Activated naive CD4-positive, alpha-beta T cell treated with anti-CD3 and anti-CD28 coated beads for 36 hours (primary cell): ENCODE results near the gene ZNF772. TPM values are rescaled to one million over a fixed set of nuclear protein-coding genes. Genes with fewer than 3 reads are reported as not detected.

Experiments
- CTCF ChIA-PET: fragments of 350-600 bp; sonication (Branson Sonifier 250); formaldehyde crosslinking; loops from one replicate; lab custom pipeline; 2021; ENCODE audit warnings: antibody characterized with exemption; lab: Charles Lee
- DNase-seq: peaks from one replicate; pipeline ENCODE4 v3.0.0-alpha.2; 2020
- H3K27ac Mint-ChIP-seq: one replicate; pipeline ENCODE4 v1.8.0; 2021; ENCODE audit warnings: mild to moderate bottlenecking, mixed read lengths
- H3K27me3 Mint-ChIP-seq: one replicate; pipeline ENCODE4 v1.8.0; 2021; ENCODE audit warnings: low read depth, mixed read lengths
- H3K36me3 Mint-ChIP-seq: one replicate; pipeline ENCODE4 v1.8.0; 2021; ENCODE audit warnings: low read depth, mixed read lengths
- H3K4me1 Mint-ChIP-seq: one replicate; pipeline ENCODE4 v1.8.0; 2021; ENCODE audit warnings: low read depth, mixed read lengths
- H3K4me3 Mint-ChIP-seq: one replicate; pipeline ENCODE4 v1.8.0; 2021; ENCODE audit warnings: mild to moderate bottlenecking, moderate library complexity, mixed read lengths
- H3K9me3 Mint-ChIP-seq: one replicate; pipeline ENCODE4 v1.8.0; 2021; ENCODE audit warnings: mixed read lengths
- intact Hi-C: fragments of 100-400 bp; cut with micrococcal nuclease; formaldehyde crosslinking; loops from one replicate; pipeline ENCODE4 v1.15.1; 2023
- total RNA-seq, 2 experiments: library from RNA; stranded (reverse); gene quantifications; one replicate each; pipeline ENCODE4 v1.2.3, GENCODE V29; 2021

The ZNF772 gene
- total RNA-seq, 2 experiments from 2014 or later = 6.0 to 8.3 TPM

GRCh38 chr19:57473646-57474045 lies 3.7 kb downstream of the ZNF772 start:
- peaks cover 75% of the 10 kb centered on the region for H3K9me3 Mint-ChIP-seq
- no peaks in the 10 kb centered on the region for H3K27me3 Mint-ChIP-seq
- intact Hi-C loops = loop anchor here (10.0 kb wide), 1 partner anchor 681 kb away; the partner anchor contains the start of gene ZNF329

GRCh38 chr19:57466489-57466888 lies 10.9 kb downstream of the ZNF772 start:
- Mint-ChIP-seq H3K4me3 (no peak overlapping the region), H3K36me3 (peaks cover 50% of the 10 kb centered on the region), H3K4me1 (no peaks in the 10 kb centered on the region), H3K9me3 (peaks cover 60% of the 10 kb centered on the region), H3K27ac (no peak overlapping the region), H3K27me3 (no peaks in the 10 kb centered on the region)
- intact Hi-C loops = no loop called here
- DNase-seq = no peak
- CTCF ChIA-PET = no interaction called here

More at GRCh38 chr19:57473646-57474045, 3.7 kb downstream of the ZNF772 start:
- DNase-seq = no peak
- Mint-ChIP-seq H3K4me3 (no peak overlapping the region), H3K27ac (no peak overlapping the region), H3K36me3 (peaks cover 84% of the 10 kb centered on the region), H3K4me1 (peaks cover 21% of the 10 kb centered on the region)
- CTCF ChIA-PET = no interaction called here

- Mint-ChIP-seq H3K36me3 (peaks cover 49% of the 10 kb centered on the region), H3K4me3 (no peak overlapping the region), H3K9me3 (peaks cover 61% of the 10 kb centered on the region), H3K27me3 (no peaks in the 10 kb centered on the region), H3K27ac (no peak overlapping the region), H3K4me1 (no peaks in the 10 kb centered on the region)
- CTCF ChIA-PET = interaction anchor here (0.7 kb wide), 1 partner anchor 167 kb away, joined by 3 read pairs; no protein-coding TSS in a partner anchor
- intact Hi-C loops = no loop called here
- DNase-seq = peak; percentile 30
Observed at GRCh38 chr19:57465680-57466381, 11.5 kb downstream of the ZNF772 start.

- Mint-ChIP-seq H3K4me3 (no peak overlapping the region), H3K4me1 (no peaks in the 10 kb centered on the region), H3K27me3 (no peaks in the 10 kb centered on the region), H3K9me3 (peaks cover 55% of the 10 kb centered on the region), H3K27ac (no peak overlapping the region), H3K36me3 (peaks cover 63% of the 10 kb centered on the region)
- CTCF ChIA-PET = no interaction called here
- no peak for DNase-seq
- intact Hi-C loops = no loop called here
Observed at GRCh38 chr19:57452307-57452706, 25.1 kb downstream of the ZNF772 start.

GRCh38 chr19:57443121-57443696 lies 34.2 kb downstream of the ZNF772 start:
- no peak for DNase-seq
- Mint-ChIP-seq H3K4me3 (no peak overlapping the region), H3K9me3 (peaks cover 74% of the 10 kb centered on the region), H3K27me3 (no peaks in the 10 kb centered on the region), H3K36me3 (peaks cover 82% of the 10 kb centered on the region), H3K4me1 (peaks cover 7% of the 10 kb centered on the region), H3K27ac (no peak overlapping the region)
- intact Hi-C loops = no loop called here
- CTCF ChIA-PET = no interaction called here

GRCh38 chr19:57441979-57442752 lies 35.2 kb downstream of the ZNF772 start:
- intact Hi-C loops = no loop called here
- Mint-ChIP-seq H3K27me3 (no peaks in the 10 kb centered on the region), H3K27ac (no peak overlapping the region), H3K36me3 (peaks cover 89% of the 10 kb centered on the region), H3K9me3 (peaks cover 71% of the 10 kb centered on the region), H3K4me1 (peaks cover 7% of the 10 kb centered on the region), H3K4me3 (no peak overlapping the region)
- DNase-seq = no peak
- CTCF ChIA-PET = no interaction called here

- CTCF ChIA-PET = no interaction called here
- H3K4me3 Mint-ChIP-seq = no peak overlapping the region
- H3K27ac Mint-ChIP-seq = no peak overlapping the region
Observed at GRCh38 chr19:57438925-57439324, 38.4 kb downstream of the ZNF772 start.

GRCh38 chr19:57437931-57438330 lies 39.4 kb downstream of the ZNF772 start:
- H3K36me3 Mint-ChIP-seq = peaks cover 67% of the 10 kb centered on the region
- intact Hi-C loops = no loop called here

More at GRCh38 chr19:57438925-57439324, 38.4 kb downstream of the ZNF772 start:
- no peak for DNase-seq
- Mint-ChIP-seq H3K4me1 (peaks cover 29% of the 10 kb centered on the region), H3K36me3 (peaks cover 77% of the 10 kb centered on the region), H3K9me3 (peaks cover 51% of the 10 kb centered on the region), H3K27me3 (no peaks in the 10 kb centered on the region)
- intact Hi-C loops = no loop called here

GRCh38 chr19:57436417-57436816 lies 40.9 kb downstream of the ZNF772 start:
- H3K4me3 Mint-ChIP-seq = peak overlapping the region; percentile 93
- no peak overlapping the region for H3K27ac Mint-ChIP-seq
- intact Hi-C loops = no loop called here
- H3K9me3 Mint-ChIP-seq = peaks cover 26% of the 10 kb centered on the region
- no peaks in the 10 kb centered on the region for H3K27me3 Mint-ChIP-seq
- peaks cover 29% of the 10 kb centered on the region for H3K4me1 Mint-ChIP-seq
- H3K36me3 Mint-ChIP-seq = peaks cover 52% of the 10 kb centered on the region
- CTCF ChIA-PET = no interaction called here
- no peak for DNase-seq

More at GRCh38 chr19:57437931-57438330, 39.4 kb downstream of the ZNF772 start:
- Mint-ChIP-seq H3K27me3 (no peaks in the 10 kb centered on the region), H3K4me1 (peaks cover 29% of the 10 kb centered on the region), H3K4me3 (no peak overlapping the region), H3K27ac (no peak overlapping the region), H3K9me3 (peaks cover 41% of the 10 kb centered on the region)
- DNase-seq = no peak
- CTCF ChIA-PET = no interaction called here

- Mint-ChIP-seq H3K9me3 (peaks cover 20% of the 10 kb centered on the region), H3K36me3 (peaks cover 45% of the 10 kb centered on the region), H3K27ac (peak within 1 kb of the TSS; percentile 70), H3K27me3 (no peaks in the 10 kb centered on the region), H3K4me1 (peaks cover 26% of the 10 kb centered on the region), H3K4me3 (peak within 1 kb of the TSS; percentile 93)
- CTCF ChIA-PET = interaction anchor here (0.6 kb wide), 1 partner anchor 494 kb away, joined by 3 read pairs; no protein-coding TSS in a partner anchor
- peak; percentile 98 for DNase-seq
- intact Hi-C loops = loop anchor here (1.0 to 2.0 kb wide), 6 partner anchors 24 to 663 kb away; partner anchors contain the start of genes TRAPPC2B, ZNF17, ZNF419 and ZNF547
Observed at GRCh38 chr19:57435062-57435978, 42.0 kb downstream of the ZNF772 start, which contains the start of gene ZNF749. ZNF749 (plus strand) TSS chr19:57435325; CDS start chr19:57435579, 254 bp downstream.

- peak overlapping the region; percentile 70 for H3K27ac Mint-ChIP-seq
- H3K4me3 Mint-ChIP-seq = peak overlapping the region; percentile 93
- intact Hi-C loops = loop anchor here (1.0 to 2.0 kb wide), 6 partner anchors 23 to 664 kb away; partner anchors contain the start of genes TRAPPC2B, ZNF17, ZNF419 and ZNF547
- no peaks in the 10 kb centered on the region for H3K27me3 Mint-ChIP-seq
- H3K4me1 Mint-ChIP-seq = peaks cover 26% of the 10 kb centered on the region
- H3K36me3 Mint-ChIP-seq = peaks cover 37% of the 10 kb centered on the region
- H3K9me3 Mint-ChIP-seq = peaks cover 12% of the 10 kb centered on the region
- CTCF ChIA-PET = interaction anchor here (0.6 kb wide), 1 partner anchor 495 kb away, joined by 3 read pairs; no protein-coding TSS in a partner anchor
- DNase-seq = no peak
Observed at GRCh38 chr19:57434386-57435061, 42.8 kb downstream of the ZNF772 start.
